NCI-H187 (cell line): Measurements from ENCODE around the gene OBSL1.
A peak's percentile ranks its signal among the peaks of the same experiment; 100 is the strongest.

Source experiments
- DNase-seq, 2 experiments: peaks; one replicate each; lab custom pipeline; 2025; lab: John Stamatoyannopoulos, UW

OBSL1 gene

DNA sequence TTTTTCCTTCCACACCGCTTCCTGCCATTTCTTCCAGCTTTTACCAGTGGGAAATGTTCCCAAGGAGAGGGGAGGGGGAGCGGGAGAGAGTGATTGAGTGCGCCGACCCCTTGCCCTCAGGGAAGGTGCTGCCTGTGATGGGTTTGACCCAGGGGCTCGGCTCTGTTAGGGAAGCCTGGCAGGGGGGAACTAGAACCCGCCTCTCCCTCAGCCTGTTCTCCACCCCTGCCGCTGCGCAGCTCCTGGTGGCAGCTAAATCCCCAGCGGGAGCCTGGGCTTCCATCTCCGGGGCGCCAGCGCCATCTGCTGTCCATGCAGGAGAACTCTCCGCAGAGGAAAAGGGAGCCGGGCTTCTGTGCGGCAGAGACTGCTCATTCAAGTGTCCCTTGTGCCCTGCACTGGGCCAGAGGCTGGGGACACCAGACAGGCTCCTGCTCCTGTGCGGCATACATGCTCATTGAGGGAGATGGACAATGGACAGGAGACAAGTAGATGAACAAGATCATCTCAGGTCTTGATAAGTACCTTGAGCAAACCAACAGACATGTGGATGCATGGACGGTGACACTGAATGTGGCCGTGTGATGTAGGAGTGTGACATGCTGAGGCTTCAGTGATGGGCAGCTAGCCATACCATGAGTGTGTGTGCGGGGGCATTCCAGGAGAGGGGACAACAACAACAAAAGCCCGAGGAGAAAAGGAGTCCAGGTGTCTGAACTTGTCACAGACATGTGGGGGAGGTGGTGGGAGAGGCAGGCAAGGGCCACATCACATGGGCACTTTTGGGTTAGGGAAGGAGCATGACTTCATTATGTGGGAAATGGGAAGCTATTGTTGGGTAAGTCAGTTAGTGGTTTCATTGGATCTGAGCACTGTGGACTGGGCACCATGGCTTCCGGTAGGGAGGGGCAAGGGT is 41.0 kb downstream of the OBSL1 start:
- peak; percentile 3 to 55 for DNase-seq

DNA sequence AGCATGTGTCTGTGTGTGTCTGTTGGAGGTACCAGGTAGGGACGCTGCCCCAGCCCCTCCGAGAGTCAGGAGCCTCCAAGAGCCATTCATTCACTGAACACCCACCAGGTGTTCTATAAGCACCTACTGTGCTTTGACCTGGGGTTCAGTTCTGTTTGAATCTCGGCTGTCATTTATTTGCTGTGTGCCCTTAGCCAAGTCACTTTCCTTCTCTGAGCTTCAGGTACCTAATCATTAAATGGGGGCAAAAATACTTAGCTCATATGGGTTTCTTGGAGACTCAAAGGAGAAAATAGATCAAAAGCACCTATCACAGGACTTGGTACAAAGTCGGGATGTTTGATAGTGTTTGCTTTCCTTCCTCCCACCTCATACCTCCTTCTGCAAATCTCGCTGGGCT is 43.9 kb downstream of the OBSL1 start:
- DNase-seq, result no peak

DNA sequence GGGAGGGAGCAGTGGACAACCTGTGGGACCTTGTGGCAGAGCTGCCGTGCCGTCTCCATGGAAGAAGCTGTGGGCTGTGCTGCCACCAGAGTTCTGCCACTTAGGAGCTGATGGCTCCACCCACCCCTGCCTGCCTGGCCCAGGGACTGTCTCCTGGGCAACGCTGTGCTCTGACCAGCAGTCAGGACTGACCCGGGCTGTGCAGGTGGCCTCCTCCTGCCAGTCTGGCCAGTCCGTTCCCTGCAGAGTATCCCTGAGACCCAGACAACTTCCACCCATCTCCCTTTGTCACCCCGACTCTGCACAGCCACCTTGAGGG is 44.3 kb downstream of the OBSL1 start:
- no peak for DNase-seq

DNA sequence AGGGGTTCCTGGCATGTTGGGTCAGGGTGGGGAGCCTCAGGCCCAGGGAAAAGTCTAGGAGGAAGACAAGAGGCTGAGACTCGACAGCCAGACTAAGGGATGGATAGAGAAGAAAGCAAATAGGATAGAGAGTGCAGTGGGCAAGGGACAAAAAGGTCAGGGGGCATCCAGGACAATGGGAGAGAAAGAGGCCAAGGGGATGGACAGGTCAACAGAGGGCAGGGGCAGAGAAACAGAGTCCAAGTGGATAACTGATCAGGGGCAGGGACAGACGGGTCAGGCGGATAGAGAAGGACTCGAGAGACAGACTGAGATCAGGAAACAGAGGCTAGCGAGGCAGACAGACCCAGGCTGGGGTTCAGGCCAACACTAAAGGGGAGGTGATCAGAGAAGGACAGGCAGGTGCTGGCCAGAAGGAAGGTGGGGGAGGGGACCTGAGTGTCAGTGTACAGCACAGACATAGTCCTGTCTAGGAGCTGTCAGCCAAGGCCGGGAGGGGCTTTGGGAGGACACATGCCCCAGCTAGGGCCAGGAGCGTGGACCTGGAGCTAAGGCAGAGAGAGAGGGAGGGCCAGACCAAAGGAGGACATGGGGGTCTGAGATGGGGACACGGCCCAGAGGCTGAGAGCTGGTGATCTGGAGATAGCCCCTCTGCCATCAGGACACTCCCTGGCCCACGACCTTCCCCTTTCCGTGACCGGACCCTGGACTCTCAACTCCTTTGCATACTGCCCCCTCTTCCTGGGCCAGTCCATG is 44.8 kb downstream of the OBSL1 start:
- no peak for DNase-seq

DNA sequence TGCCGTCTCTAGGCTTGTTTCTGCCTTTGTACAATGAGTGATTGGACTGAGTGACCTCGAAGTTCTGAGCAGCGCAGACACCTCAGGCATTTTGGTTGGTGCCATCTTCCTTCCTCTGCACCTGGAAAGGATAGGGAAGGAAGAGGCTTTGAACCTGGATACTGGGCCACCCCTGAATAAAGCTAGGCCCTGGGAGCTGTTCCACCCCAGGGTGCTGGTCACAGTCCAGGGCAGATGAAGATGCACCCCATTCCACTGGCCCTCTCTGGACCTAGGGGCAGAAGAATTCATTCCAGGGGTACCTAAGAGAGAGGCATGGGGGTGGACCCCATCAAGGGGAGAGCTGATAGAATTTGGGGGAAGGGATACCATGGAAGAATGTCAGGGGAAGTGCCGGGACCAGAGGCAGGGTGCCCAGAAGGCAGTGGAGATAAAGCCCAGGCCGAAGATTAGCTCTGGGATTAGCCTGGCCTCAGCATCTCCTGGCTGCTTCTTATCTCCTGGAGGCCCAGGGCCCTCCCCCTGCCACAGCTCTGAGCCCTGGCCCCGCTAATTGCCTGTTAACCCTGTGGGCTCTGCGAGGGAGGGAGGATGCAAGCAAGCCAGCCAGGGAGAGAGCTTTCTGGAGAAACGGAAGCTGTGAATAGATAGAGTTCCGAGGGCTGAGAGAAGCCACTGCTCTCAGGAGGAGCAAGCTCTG is 45.7 kb downstream of the OBSL1 start:
- no peak for DNase-seq

DNA sequence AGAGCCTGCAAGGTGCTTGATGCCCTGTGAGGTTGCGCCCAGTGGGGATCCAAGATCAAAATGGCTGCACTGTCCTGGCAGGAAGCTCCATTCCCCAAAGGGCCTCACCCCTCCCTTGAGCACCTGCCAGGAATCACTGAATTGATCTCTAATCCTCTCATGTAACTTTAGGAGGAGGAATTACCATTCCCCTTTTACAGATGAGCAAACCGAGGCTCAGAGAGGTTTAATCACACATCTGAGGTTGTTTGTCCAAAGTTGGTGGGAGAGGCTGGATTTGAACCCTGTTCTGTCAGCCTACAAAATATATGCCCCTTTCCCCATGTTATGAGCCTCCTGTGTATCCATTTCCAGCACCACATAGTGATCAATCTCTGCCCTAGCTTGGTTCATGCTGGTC is 46.5 kb downstream of the OBSL1 start:
- DNase-seq, result no peak

DNA sequence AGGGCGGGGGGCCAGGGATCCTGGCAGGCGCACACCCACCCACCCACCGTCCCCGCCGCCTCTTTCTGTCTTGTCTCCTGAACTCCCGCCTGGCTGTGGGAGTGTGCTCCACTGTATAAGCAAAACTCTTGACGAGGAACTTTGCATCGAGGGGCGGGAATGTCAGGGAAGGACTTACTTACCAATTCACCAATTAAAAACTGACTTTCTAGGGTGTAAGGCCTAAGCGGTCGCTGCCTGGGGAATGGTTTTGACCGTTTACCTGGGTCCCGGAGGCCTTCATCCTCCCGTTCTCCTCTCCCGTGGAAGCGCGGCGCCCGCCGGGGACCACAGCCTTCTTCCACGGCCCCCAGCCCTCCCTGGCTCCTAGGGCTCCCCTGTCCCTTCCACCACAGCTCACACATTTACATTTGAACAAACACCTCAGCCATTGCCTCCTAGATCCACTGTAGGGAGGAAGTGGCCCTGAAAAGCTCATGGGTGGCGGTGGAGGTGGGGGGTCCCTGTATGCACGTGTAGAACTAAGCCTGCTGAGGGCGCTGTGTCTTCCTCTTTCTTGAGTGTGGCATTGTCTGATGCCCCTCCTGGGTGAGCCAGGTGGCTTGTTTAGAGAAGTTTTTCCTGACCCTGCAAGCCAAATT is 48.2 kb downstream of the OBSL1 start:
- DNase-seq, result no peak

DNA sequence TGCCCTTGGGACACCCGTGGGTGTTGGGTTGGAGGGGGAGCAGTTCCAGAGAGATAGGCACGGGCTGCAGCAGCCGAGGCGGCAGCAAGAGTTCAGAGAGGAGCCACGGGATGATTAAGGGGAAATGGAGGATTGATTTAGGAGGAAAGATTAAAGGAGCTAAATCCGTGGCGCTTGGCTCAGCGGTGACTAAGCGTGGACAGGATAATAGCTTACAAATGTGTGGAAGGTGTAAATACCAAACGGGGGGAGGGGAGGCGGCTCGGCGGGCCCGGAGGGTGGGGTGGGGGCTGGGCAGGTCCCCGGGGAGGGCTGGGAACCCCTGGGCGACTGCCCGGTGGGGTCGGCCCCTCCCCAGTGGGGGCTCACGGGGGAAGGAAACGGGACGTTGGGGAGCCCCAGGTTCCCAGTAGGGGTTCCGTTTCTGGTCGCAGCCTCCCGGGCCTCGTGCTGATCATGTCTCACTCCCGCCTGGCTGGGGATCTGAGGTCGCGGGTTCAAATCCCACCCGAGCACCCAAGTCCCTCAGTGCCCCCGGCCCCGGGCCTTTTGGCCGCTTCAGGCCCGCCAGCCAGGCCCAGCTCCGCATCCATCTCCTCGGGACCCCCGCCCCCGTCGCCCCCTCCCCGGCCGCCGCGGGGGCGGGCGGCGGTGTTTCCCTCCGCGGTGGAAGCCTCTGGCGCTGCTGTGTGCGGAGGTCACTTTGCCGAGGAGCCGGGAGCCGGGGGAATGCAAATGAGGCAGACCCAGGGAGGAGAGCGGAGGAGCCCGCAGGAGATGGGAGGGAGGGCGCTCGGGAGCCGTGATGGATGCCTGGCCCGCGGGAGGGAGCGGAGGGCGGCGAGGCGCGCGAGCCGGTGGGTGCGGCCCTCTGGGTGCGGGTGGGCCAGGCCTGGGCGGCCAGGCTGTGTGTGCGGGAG is 49.0 kb downstream of the OBSL1 start:
- DNase-seq, result no peak

DNA sequence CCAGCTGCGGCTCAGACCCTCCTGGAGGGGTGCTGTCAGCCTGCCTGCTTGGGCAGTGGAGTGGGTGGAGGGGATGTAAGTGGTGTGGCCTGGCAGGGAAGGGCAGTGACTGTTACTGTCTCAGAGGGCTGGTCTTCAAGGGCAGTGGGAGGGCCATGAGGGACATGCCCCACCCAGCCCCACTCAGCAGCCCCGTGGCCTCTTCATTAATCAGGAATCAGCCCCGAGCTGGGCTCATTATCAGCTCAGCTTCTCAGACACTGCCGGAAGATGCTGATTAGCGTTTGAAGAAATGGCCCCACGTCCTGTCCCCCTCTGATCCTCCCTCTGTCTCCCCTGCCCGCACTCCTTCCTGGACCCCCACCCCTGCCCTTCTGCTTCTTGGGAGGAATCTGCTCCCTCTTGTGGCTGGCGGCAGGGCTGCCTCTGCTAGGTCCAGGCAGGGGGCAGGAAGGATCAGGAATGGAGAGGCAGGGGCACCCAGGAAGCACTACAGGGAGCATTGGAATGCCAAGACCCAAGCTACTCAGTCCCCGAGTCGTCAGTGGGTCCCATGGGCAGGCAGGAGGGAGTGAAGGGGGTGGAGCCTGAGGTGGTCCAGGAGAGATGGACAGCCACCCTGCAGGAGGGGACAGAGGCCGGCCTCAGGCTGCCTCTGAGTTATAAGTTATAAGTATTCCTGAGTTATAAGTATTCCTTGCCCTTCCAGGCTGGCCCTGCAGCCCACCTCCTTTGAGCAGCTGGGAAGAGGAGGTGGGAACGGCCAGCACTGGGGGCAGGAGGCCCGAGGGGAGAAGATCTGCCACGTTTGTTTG is 50.1 kb downstream of the OBSL1 start:
- no peak for DNase-seq

DNA sequence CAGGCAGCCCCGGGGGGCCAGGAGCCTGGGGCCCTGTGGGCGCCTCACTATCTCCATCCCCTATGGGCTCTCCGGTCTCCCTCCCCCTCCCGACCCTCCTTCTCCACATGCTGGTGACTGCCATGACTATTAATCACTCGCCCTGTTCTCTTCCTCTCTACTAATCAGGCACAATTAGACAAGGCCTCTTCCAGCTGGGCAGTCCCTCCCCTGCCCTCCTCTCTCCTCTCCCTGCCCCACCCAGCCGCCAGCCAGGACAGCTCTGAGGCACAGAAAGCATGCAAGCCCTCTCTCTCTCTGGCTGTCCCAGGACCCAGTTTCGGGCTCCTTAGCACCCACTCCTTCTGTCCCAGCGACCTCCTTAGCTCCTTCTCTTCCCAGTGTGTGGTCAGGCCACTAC is 51.3 kb downstream of the OBSL1 start:
- DNase-seq, result no peak

DNA sequence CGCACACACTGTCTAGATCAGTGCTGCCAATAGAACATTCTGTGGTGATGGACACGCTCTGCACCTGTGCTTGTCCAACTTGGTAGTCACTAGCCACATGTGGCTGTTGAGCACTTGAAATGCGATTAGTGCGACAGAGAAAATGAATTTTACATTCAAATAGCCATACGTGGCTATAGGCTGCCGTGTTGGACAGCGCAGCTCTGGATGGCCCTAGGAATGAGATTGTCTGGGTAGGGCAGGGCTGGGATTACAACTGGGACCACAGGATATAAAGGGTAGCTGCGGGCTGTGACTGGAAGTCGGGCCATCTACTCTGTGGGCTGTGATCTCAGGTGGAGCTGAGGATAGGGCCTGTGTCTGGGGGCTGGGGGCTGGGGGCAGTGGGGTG is 51.8 kb downstream of the OBSL1 start:
- no peak for DNase-seq

DNA sequence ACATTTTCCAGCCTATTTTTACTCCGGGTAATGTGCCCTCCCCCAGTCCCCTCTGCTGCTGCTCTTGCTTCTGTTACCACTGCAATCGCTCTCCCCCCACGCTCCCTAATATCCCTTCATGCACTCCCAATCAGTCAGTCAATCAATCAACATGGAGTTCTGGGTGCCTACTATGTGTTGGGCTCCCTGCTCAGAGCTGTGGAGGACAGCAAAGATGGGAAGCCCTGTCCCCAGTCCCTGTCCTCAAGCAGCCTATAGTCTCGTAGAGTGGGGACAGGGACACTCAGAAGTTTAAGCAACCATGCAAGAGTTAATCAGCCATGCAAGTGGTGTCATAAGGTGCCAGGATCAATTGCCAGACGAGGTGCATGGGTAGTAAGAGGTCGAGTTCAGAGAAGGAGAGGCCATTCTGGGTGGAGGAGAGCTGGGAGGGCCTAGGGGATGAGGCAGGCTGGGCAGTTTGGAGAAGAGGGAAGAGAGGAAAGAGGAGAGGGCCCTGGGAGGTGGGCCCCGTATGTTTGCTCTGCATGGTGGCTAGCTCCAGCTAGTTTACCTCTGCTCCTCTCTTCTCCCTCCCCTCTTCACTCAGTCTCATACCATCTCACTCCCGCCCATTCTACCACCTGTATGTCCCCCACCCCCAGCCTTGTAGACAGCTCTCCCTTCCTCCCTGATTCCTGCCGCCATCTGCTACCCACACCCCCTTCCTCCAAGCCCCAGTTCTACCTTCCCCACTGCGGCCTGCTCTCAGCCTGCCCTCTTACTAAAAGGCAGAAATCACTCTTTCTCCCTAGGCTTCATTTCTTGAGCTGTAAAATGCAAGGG is 53.2 kb downstream of the OBSL1 start:
- DNase-seq, result no peak

DNA sequence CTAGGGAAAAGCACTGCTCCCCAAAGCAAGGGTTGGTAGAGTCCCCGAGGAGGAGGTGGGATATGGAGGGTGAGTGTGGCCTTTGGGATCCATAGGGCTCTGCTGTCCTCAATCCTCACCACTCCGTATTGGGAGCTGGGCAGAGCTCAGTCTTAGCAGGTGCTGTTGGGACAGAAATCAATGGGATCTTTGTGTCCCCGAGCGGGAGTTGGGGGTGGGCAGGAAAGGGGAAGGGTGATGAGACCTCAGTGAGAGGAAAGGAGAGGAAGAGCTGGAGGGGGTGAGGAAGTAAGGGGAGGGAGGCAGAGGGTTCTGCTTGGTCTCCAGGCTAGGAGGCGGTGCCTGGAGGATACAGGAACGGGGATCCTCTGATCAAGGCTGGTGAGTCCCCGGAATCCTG is 54.5 kb downstream of the OBSL1 start:
- DNase-seq, result no peak

DNA sequence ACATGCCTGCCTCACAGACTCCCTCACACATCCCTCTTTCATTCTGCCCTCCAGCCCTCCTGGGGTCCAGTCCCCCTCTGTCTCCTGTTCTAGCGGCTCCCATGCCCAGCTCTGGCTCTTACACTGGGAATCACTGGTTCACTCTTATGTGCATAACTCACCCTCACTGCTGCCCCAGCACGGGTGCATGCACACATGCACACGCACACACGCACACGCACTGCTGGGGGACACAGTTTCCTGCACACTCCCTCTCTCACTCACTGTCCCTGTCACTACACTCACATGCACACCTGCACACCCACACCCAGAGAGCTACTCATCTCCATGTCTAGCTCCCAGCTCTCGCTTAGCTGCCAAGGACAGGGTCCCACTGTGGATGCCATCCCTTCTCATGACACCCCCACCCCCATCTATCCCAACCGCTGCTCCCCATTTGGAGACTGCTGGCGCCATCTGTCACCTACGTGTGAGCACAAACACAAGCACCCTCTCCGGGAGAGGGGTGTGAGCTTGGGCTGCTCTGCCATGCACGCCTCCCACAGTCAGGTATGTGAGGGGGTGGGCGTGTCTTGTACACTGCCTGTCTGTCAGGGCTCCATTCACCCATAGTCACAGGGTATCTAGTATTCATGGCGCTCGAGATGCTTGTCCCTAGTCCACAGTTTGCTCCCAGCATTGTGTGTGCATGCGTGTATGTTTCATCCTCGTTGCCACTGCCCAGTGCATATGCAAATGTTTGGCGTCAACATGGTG is 55.3 kb downstream of the OBSL1 start:
- no peak for DNase-seq

DNA sequence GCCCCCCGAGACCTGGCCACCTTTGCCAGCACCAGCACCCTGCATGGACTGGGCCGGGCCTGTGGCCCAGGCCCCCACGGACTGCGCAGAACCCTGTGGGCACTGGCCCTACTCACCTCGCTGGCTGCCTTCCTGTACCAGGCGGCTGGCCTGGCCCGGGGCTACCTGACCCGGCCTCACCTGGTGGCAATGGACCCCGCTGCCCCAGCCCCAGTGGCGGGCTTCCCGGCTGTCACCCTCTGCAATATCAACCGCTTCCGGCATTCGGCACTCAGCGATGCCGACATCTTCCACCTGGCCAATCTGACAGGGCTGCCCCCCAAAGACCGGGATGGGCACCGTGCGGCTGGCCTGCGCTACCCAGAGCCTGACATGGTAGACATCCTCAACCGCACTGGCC is 56.5 kb downstream of the OBSL1 start:
- DNase-seq, result no peak

DNA sequence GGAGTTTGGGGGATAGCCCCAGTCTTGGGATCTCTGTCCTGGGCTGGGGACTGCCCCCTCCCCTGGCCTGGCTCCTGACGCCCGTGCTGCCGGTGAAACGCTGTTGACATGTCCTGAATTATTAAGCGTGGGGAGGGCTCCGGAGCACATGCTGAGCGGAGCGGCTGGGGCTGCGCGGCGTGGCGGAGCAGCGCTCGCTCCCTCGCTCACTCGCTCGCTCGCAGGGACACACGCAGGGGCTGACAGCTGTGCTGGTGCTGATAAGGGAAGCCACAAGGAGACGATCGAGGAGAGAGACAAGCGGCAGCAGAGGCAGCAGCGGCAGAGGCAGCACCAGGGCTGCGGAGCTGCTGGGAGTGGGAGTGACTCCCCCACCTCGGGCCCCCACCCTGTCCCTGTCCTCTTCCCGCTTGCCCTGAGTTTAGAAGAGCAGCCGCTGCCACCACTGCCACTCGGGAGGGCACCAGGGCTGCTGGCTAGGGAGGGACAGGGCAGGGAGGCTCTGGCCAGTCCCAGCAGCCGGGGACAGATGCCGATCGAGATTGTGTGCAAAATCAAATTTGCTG is 57.1 kb downstream of the OBSL1 start, which contains the start of gene ASIC4:
TSS of gene ASIC4 (plus strand) at position 287 of the 566 bp plus-strand sequence. CDS start at position 530, 243 bp downstream.
- DNase-seq, result no peak

DNA sequence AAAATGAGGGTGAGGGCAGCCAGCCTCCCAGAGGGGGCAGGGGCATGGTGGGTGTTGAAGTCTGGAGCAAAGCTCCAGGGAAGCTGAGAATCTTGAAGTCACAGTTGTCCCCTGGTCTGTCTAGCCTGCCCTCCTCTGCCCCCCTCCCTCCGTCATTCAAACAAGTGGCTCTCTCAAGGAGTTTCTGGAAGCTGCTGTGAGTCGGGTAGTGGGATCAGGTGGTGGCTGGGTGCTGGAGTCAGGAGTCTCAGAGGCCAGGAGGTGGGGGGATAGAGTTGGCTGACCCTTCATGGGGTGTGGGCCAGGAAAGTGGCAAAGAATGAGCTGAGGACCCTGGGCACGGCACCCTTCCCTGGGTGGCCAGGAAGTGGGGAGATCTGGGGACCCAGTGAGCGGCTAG is 57.6 kb downstream of the OBSL1 start:
- no peak for DNase-seq

DNA sequence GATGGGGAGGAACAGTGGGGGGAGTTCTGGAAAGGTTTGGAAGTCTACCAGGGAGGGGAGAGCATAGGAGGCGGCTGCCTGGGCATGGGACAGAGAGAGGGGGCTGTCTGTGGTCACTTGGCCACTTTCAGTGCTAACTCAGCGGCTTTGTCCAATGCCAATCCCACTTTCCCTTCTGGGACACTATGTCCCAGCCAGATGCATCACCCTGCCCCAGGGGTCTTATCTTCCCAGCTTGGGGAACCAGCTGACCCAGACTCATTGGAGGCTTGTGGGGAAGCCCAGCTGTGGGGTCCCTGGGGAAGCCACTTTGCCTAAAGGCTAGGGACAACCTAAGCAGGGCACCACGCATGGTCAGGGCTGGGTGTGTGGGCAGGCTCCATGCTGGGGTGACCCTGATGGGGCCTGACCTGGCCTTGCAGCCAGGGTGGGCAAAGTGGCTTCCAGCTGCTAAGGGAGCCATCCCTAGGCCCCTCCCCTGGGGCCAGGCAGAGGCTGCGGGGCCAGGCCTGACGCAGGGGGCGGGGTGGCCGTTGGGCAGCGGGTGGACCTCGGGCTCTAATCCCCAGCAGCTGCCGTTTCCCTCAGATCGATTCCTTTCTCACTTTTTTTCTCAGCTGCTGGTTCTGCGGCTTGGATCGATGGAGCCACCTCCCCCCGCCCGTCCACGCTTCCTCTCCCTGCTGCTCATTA is 58.7 kb downstream of the OBSL1 start:
- no peak for DNase-seq
